Skeletal muscle cell (primary cell): ENCODE measurements around the gene CENPN.

Source experiments
- DNase-seq: peaks from one replicate; pipeline ENCODE4 v3.0.0-alpha.2; 2010; ENCODE audit warnings: low read depth
- H3K4me3 ChIP-seq: 2 replicates; pipeline ENCODE4 v1.5.1; 2011; ENCODE audit warnings: low read depth, mild to moderate bottlenecking, control low read depth, low read length, moderate library complexity

CENPN gene, protein sequence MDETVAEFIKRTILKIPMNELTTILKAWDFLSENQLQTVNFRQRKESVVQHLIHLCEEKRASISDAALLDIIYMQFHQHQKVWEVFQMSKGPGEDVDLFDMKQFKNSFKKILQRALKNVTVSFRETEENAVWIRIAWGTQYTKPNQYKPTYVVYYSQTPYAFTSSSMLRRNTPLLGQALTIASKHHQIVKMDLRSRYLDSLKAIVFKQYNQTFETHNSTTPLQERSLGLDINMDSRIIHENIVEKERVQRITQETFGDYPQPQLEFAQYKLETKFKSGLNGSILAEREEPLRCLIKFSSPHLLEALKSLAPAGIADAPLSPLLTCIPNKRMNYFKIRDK

DNA sequence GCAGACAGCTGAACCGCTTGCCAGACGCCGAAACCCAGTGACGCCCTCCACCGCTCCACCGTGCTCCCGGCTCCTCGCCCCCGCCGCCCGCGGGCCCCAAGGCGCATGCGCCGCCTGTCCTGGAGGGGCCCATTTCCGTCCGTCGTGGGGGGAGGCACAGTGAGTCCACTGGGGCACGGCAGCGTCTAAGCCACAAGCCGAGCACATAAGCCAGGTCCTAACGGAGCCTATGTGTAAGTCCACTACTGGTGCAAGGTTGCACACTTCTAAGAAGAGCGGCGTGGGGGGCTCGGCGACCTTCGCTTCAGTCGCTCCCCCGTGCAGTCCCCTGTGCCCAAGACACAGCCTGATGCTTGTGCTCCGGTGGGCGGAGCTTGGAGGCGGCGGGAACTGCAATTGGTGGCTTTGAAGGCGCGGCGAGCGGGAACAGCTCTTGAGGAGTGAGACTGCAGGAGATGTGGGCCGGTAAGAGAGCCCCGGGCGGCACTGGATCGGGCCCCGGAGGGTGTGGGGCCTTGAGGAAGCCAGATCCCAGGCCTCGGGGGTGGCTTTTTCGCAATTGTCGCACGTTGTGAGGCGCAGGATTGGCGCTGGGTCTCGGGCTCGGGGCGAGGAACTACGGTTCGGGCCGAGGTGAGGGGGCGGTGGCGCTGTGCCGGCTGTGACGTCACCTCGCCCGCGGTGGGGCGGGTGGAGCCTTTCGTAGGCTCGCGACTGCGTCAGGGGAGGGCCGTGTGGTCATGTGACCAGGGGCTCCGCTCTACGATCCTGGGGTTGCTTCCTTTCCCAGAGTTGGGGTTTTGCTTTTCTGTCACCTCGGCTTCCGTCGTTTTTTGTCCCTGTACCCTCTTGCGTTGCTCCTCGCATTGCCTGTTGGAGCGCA is at the start of gene CENPN, which contains the start of gene CMC2:
Gene CENPN, plus strand, starts transcription at position 402 of the 883 bp plus-strand sequence. CDS start 4,726 bp downstream, outside the sequence.
Gene CMC2, minus strand, starts transcription at position 73 of the 883 bp plus-strand sequence. CDS start 9,491 bp downstream, outside the sequence.
- peak within 1 kb of the TSS; percentile 93 for H3K4me3 ChIP-seq
- DNase-seq = peak; percentile 96

DNA sequence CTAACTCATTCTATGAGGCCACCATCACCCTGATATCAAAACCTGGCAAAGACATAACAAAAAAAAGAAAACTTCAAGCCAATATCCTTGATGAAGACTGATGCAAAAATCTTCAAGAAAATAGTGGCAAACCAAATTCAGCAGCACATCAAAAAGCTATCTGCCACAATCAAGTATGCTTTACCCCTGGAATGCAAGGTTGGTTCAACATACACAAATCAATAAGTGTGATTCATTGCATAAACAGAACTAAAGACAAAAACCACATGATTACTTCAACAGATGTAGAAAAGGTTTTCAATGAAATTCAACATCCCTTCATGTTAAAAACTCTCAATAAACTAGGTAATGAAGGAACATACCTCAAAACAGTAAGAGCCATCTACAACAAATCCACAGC is 48.7 kb upstream of the CENPN start:
- no peak for DNase-seq
- H3K4me3 ChIP-seq = no peak overlapping the region

DNA sequence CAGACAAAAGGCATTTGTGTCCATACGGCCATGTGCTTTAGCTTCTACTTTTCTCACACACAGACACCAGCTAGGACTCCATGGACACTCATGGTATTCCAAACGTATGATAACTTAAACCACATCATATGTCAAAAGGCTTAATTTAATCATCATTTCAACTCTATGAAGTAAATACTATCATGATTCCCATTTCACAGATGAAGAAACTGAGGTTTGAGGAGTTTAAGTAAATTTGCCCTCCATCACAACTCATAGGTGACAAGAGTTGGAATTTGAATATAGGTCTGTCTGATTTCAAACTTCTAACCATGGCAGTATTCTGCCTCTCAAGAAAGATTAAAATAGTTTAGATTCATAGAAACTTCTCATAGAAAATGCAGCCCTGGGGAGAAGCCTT is 44.1 kb upstream of the CENPN start:
- no peak overlapping the region for H3K4me3 ChIP-seq
- no peak for DNase-seq

DNA sequence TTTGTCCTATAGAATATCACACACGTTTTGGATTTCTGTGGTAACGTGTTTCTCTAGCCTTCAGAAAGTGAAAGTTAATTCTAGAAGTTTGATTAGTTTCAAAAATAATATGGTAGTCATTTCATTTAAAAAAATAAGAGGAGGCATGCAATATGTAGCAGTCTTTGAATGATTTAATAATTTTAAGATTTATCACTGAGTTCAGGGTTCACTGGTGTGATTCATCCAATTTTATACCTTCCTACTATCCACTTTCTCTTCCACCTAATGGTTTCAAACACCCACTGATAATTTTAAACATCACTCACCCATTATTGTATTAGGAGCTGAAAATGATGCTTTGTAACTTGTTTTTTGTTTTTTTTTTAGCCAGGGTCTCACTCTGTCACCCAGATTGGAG is 42.7 kb upstream of the CENPN start:
- no peak overlapping the region for H3K4me3 ChIP-seq

DNA sequence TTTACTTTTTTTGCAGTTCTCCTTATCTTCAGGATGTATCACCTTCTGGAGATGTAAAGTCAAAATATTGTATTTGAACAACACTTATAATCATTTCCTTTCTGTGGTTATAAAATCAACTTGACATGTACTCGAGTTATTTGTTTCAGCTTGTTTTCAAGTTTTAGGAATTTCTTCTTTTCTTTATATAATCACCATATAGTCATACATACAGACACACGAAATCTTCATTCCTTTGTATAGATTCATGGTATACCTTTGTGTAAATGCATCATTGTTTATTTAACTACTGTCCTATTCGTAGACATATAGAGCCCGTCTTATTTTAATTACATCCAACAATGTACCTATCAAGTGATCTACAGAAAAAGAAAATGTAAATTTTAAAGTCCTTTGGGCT is 40.4 kb upstream of the CENPN start:
- DNase-seq = no peak
- H3K4me3 ChIP-seq = no peak overlapping the region

More for the DNA sequence above, 42.7 kb upstream of the CENPN start:
- no peak for DNase-seq

DNA sequence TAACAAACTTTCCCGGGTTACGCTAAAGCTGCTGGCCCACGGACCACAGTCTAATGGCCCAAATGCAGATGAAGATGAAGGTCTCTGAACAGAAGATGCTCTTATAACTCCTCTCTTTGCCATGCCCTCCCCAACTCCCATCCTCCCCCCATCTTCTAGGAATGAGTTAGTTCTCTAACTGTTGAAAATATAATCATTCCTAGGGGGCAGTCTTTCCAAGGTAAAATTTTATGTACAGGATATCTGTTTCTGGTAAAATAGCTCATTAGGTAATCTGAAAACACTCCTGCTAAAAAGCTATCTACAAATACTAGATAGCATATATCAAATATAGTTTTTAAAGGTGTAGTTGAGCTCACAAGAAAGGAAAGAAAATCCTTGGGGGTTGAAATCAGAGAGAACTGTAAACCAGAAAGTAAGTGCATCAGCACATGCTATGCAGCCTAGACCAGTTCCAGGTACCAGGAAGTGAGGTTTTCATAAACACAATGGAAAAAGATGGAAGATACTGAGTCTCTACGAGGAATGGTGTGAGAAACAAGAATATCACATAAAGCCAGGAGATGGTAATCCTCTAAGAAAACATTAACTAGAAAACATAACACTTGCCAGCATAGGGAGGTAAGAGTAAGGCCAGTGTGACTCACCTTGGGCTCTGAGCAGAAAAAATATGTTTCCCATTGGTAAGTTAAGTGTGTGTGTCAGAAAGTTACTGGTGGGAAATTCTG is 38.5 kb upstream of the CENPN start:
- DNase-seq = no peak
- H3K4me3 ChIP-seq = no peak overlapping the region

DNA sequence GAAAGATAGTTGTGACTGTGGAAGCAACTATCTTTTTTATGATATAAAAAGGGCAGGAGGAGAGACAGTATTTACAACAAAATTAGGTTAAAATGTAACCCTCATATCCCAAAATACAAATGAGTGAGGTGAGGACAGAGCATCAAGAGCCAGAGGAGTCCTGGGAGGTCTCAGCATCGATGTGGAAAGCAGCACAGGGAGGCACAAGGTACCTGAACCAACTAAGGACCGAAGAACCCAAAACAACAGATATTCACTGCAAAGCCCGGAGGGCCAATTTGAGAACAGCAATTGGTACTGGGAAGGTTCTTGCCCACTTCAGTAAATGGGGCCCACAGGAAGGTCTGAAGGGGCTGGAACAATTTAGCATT is 37.9 kb upstream of the CENPN start:
- H3K4me3 ChIP-seq = no peak overlapping the region
- no peak for DNase-seq

DNA sequence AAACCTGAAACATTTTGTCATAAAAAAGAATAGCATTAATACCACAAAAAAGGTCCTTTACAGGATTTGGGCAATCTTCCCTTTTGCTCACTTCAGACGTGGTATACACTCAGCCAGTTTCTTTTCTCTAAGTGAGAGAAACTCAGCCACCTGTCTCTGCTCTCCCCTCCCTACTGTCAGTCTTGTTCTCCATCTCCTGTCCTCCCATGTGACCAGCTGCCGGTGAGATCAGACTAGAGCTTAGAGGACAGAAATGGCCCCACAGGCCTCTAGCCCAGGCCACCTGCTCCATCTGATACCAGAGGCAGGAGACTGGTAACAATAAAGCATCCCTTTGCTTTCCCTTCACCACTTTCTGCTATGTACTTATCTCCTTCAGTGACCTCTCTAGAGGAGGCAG is 35.2 kb upstream of the CENPN start:
- H3K4me3 ChIP-seq = no peak overlapping the region
- no peak for DNase-seq

DNA sequence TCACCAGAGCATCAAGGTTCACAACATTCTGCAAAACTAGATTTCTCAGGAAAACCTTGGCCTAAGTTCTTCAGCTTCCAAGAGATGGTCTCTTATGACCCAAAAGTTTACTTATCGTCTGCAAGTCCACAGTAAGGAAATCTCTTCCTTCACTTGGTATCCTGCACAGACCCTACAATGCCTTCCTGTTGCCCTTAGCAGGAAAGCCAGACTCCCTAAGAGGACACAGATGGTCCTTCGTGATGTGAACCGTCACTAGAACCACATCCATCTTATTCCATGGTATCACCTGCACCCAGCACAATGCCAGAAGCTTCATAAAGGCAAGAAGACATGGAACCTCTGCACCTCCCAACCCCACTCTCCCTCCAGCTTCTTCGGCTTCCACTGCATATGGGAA is 34.4 kb upstream of the CENPN start:
- no peak overlapping the region for H3K4me3 ChIP-seq
- DNase-seq = no peak

DNA sequence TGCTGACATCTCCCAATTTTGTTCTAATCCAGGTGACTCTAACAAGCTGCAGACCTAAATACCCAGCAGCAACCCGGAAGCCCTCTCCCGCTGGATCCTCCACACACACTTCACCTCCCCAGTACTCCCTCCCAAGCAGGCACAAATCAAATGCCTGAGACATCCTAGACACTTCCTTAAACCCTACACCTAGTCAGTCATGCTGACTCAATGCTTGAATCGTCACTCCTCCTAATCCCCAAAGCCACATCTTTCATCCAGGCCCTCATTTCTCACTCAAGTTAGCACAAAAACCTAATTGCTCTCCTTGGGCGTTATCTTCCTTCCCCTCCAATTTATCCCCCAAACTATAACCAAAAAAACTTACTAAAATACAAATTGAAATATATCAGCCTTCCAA is 33.0 kb upstream of the CENPN start:
- no peak overlapping the region for H3K4me3 ChIP-seq
- DNase-seq = peak; percentile 19

DNA sequence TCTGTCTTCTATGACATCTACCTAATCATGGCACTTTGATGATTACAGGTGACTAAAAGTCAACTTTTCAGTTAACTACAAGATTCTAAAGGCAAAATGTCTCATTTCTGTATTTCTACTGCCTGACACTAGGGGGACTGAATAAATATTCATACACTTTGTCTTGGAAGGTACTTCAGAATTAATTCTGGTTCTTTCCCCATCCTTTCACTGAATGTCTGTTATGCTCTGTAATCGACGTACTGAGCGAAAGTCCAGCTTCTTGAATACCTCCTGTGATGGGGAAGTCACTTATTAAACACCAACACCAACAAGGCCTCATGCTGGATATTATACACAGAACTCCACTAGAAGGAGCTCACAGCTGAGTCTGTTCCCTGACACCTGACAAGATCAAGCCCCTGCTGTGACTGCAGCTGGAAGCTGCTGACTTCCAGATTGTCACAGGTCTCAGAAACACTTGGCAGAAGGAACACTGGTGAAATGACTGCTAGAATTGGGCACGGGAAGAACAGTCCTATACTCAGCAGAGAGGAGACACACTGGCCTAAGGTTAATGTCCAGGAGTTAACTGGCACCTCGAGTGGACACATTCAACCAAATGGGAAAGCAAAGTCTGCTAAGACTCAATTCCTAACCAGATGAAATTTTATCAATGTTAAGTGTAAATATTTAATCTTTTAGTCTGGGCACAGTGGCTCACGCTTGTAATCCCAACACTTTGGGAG is 32.2 kb upstream of the CENPN start:
- DNase-seq = no peak
- H3K4me3 ChIP-seq = no peak overlapping the region

DNA sequence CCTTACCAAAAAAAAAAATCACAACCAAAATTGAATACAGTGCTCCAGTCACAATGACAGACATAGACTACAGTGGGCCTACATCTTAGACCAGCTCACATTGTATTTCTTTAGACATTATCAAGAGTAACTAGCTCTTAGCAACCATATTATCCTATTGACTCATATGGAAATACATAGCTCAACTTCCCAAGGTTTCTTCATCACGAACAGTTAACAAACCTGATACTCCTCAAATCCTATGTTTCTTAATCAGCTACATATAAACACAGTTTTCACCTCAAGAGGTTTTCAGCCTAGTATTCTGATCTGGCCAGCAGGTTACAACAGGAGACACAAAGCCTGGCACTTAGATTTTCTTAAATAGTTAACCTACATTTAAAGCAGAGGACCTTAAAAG is 30.1 kb upstream of the CENPN start:
- H3K4me3 ChIP-seq = no peak overlapping the region
- no peak for DNase-seq

DNA sequence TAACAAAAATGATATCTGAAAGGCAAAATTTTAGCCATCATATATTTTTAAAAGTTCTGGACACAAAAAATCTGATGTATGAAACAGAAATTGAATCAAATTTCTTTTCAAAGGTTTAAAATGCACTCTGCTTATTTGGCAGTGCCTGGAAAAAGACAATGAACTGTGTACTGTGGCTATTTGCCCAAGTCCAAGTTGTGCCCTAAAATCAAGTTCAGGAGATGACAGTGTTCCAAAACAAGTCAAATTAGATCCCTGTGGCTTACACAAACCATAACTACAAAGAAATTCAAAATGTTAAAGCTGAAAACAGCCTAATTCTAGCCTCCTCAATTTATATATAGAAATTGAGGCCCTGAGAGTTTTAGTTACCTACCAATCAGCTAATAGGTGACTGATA is 25.9 kb upstream of the CENPN start:
- DNase-seq = no peak
- no peak overlapping the region for H3K4me3 ChIP-seq

DNA sequence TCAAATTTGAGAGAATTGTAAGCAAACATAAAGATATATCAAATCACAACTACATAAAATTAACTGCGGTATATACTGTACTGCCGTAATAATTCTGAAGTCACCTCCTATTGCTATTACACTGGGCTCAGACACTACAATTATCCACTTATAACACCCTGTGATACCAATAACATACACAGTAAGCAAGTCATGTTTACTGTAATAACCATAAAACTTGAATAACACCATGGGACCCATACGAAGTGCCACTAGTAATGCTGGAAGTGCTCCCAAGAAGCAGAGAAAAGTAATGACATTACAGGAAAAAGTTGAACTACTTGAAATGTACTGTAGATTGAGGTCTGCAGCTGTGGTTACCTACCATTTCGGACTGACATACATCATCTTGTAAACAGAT is 24.4 kb upstream of the CENPN start:
- no peak overlapping the region for H3K4me3 ChIP-seq
- no peak for DNase-seq

DNA sequence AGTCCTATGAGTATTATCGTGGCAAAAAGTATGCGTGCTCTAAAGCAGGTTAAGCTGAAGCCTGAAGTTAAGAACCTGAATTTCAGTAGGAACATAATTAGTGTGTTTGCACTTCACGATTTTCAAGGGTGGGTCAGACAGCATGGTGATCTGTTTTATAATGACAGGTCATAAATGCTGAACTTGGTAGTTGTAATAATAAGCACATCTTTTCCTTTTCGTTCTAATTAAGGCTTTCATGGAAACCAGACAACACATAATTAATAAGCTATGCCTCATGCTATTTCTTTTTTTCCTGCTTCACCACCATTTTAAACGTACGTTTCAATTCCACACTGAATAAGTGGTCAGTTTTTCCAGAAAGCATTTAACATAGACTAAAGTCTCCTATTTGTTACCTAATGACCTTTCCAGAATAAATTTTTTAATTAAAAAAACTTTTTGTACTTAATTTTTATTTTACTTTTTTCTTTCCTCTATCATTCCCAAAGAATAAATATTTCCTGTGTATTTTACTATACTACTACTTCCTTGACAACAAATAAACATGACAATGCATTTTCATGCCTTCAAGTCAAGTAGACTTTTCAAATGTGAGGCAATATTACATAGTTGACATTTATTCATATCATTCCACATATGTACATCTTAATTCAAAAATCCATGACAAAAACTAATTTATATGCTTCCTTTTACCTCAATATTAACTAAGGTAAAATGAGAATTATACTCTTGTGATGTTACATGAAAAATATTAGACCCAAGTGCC is 22.7 kb upstream of the CENPN start:
- no peak for DNase-seq
- H3K4me3 ChIP-seq = no peak overlapping the region

DNA sequence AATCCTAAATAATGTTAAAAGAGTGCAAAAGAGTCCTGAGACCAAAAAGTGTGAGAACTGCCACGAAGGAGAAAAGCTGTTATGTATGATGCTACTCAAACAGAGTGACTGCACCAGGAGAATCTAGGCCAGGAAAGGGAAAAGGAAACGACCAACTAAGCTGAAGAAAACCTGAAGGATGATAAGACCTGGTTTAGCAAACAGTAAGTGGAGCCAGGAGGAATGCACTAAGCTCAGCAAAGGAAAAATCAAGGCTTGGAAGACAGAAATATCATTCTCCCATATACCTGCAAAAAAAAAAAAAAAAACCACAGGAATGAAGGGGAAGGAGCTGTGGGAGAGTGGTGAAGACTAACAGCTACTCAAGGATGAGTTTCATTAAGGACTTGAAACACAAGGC is 21.4 kb upstream of the CENPN start:
- no peak overlapping the region for H3K4me3 ChIP-seq
- no peak for DNase-seq

DNA sequence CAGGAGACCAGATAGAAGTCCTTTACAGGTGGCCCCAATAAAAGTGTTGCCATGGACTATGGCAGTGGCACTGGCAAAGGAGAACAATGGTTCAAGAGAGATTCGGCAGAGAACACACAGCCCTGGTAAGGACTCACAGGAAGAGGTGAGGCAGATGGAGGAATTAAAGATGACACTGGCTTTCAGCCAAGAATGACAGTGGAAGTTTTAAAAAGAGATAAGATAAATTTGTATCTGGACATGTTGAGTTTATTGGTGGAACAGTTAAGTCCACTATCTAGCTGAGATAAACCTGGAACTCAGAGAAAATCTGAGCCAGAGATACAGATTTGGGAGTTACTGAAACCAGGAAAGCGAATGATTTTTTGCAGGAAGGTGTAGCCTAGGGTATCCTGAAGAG is 20.5 kb upstream of the CENPN start:
- no peak for DNase-seq
- no peak overlapping the region for H3K4me3 ChIP-seq

DNA sequence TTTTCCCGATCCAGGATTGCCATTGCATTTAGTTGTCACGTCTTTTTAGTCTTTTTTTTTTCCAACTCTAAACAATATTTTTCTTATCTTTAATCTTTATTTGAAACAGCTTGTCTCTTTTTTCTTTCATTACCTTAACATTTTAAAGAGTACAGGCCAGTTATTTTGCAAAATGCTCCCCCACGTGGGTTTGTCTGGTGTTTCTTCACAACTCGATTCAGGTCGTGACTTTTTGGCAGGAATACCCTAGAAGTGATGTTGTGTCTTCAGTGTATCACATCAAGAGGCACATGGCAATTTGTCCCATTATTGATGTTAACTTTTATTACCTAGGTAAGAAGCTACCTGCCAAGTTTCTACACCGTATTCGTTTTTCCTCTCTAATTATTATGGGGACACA is 18.3 kb upstream of the CENPN start:
- H3K4me3 ChIP-seq = no peak overlapping the region
- DNase-seq = no peak

DNA sequence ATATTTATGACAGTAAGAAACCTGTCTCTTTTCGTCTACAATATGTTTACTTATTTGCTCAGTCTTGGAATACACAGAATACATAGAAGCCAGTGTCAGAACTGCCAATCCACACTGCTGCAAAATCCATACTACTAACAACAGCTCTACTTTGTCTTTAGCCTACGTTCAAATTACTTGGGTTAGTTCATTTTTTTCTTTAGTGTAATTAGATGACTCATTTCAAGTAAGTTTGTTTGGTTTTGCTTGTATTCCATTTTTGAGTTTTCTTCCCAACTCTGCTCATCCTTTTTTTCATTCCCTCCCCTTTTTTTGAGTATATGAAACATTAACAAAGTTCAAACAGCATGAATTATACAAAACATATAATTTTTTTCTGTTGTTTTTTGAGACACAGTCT is 17.2 kb upstream of the CENPN start:
- no peak for DNase-seq
- H3K4me3 ChIP-seq = no peak overlapping the region
